ENCODE measurements around the gene DVL3.
"Not testable (repeated sequence)": the region's sequence is repeated elsewhere in the genome, so short reads cannot be mapped to it uniquely, and the experiment has no call there.

- not testable (repeated sequence) for TF ChIP-seq CTCF (IDR thresholded peaks at IDR 0.05); POLR2A (IDR thresholded peaks at IDR 0.05); POLR2AphosphoS5 (IDR thresholded peaks at IDR 0.05; ENCODE audit: insufficient read depth in 1 of 2, low read depth in 1 of 2)
These were observed 7.4 kb downstream of the DVL3 start for GRCh38 chr3:184162571-184163070.
